Measurements from ENCODE around the gene FJX1. TPM values are rescaled to one million over a fixed set of nuclear protein-coding genes. Genes with fewer than 3 reads are reported as not detected.

The FJX1 gene
- polyA plus RNA-seq, 3 donors = 0.05 TPM; not detected in 2

- Histone ChIP-seq H2AFZ (ENCODE audit: insufficient read depth, low read depth, low read length, poor library complexity, severe bottlenecking) (no peak overlapping the region), H3K9ac (ENCODE audit: insufficient read depth, low read length, poor library complexity, severe bottlenecking) (no peak overlapping the region), H3K36me3 (replicated peaks in 1 of 2; ENCODE audit: control insufficient read depth in 1 of 2, insufficient read depth in 2 of 2, low read length in 2 of 2) (no peaks in the 10 kb centered on the region), H3K27me3 (ENCODE audit: control insufficient read depth in 2 of 2, insufficient read depth in 2 of 2, low read length in 2 of 2) (peaks cover 16 to 24% of the 10 kb centered on the region in 2 donors), H3K4me2 (replicated peaks; ENCODE audit: extremely low read depth, low read length, poor library complexity, severe bottlenecking) (no peak overlapping the region), H4K20me1 (ENCODE audit: insufficient read depth, low read length) (no peaks in the 10 kb centered on the region), H3K9me3 (replicated peaks in 1 of 2; ENCODE audit: control insufficient read depth in 1 of 2, insufficient read depth in 1 of 2, low read length in 2 of 2) (no peaks in the 10 kb centered on the region), H3K79me2 (ENCODE audit: insufficient read depth, low read length) (no peaks in the 10 kb centered on the region), H3K4me1 (ENCODE audit: control insufficient read depth in 1 of 2, insufficient read depth in 2 of 2, low read length in 2 of 2) (no peaks in the 10 kb centered on the region), H3K27ac (ENCODE audit: low read depth in 1 of 2, low read length in 2 of 2) (no peak overlapping the region), H3K4me3 (replicated peaks in 1 of 3; ENCODE audit: low read depth in 2 of 3, low read length in 3 of 3) (no peak overlapping the region)
- no peak for DNase-seq
- WGBS (ENCODE audit: insufficient coverage) = no CpG with 5 or more reads among the region's 6 CpGs
- H3K27me3 Mint-ChIP-seq (ENCODE audit: low read depth in 3 of 3) = peaks cover 27 to 42% (median 29%) of the 10 kb centered on the region in 3 donors
- H3K4me3 Mint-ChIP-seq = no peak overlapping the region
- H3K27ac Mint-ChIP-seq = peak overlapping the region in 1 of 7 donors; percentile 50
- H3K36me3 Mint-ChIP-seq = no peaks in the 10 kb centered on the region
- peaks cover 4% of the 10 kb centered on the region for H3K4me1 Mint-ChIP-seq
- peaks cover 0 to 5% (median 2%) of the 10 kb centered on the region in 7 donors for H3K9me3 Mint-ChIP-seq
- intact Hi-C loops (cut with micrococcal nuclease) = no loop called here
- no peak for TF ChIP-seq CTCF (IDR thresholded peaks at IDR 0.05)
Measured at GRCh38 chr11:35654711-35655110, 36.5 kb downstream of the FJX1 start.

DNA sequence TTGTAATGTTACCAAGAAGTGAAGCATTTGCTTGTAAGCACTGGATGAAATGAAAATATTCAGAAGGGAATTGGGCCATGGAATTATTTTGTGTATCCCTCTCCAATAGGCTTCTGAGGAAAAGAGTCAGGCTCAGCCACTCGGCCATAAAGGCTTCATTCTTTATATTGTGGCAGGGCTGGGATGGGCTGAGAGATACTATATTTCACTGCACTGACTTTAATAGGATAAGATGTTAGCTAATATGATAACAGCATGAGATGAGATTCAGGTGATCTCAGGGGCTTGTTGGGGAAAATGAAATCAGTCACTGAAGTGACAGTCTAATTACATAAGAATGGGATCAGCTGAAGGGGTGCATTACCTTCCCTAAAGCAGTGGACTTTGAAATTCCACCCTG, 37.0 kb downstream of the FJX1 start:
- Histone ChIP-seq H3K27me3 (ENCODE audit: control insufficient read depth in 2 of 2, insufficient read depth in 2 of 2, low read length in 2 of 2) (peaks cover 16 to 25% of the 10 kb centered on the region in 2 donors), H3K4me3 (replicated peaks in 1 of 3; ENCODE audit: low read depth in 2 of 3, low read length in 3 of 3) (no peak overlapping the region), H4K20me1 (ENCODE audit: insufficient read depth, low read length) (no peaks in the 10 kb centered on the region), H3K36me3 (replicated peaks in 1 of 2; ENCODE audit: control insufficient read depth in 1 of 2, insufficient read depth in 2 of 2, low read length in 2 of 2) (no peaks in the 10 kb centered on the region), H3K4me1 (ENCODE audit: control insufficient read depth in 1 of 2, insufficient read depth in 2 of 2, low read length in 2 of 2) (no peaks in the 10 kb centered on the region), H3K9ac (ENCODE audit: insufficient read depth, low read length, poor library complexity, severe bottlenecking) (no peak overlapping the region), H3K4me2 (replicated peaks; ENCODE audit: extremely low read depth, low read length, poor library complexity, severe bottlenecking) (no peak overlapping the region), H3K27ac (ENCODE audit: low read depth in 1 of 2, low read length in 2 of 2) (no peak overlapping the region), H3K9me3 (replicated peaks in 1 of 2; ENCODE audit: control insufficient read depth in 1 of 2, insufficient read depth in 1 of 2, low read length in 2 of 2) (no peaks in the 10 kb centered on the region), H2AFZ (ENCODE audit: insufficient read depth, low read depth, low read length, poor library complexity, severe bottlenecking) (no peak overlapping the region), H3K79me2 (ENCODE audit: insufficient read depth, low read length) (no peaks in the 10 kb centered on the region)
- no peak for DNase-seq
- H3K36me3 Mint-ChIP-seq = no peaks in the 10 kb centered on the region
- intact Hi-C loops (cut with micrococcal nuclease) = no loop called here
- peaks cover 27 to 48% (median 32%) of the 10 kb centered on the region in 3 donors for H3K27me3 Mint-ChIP-seq (ENCODE audit: low read depth in 3 of 3)
- H3K4me1 Mint-ChIP-seq = peaks cover 4% of the 10 kb centered on the region
- WGBS (ENCODE audit: insufficient coverage) = no CpG with 5 or more reads among the region's 1 CpG
- H3K4me3 Mint-ChIP-seq = peak overlapping the region in 1 of 2 donors; percentile 2
- TF ChIP-seq CTCF (IDR thresholded peaks at IDR 0.05) = no peak
- peaks cover 0 to 5% (median 2%) of the 10 kb centered on the region in 7 donors for H3K9me3 Mint-ChIP-seq
- no peak overlapping the region for H3K27ac Mint-ChIP-seq

All from CD14-positive monocyte (primary cell).